K562 (cell line): ENCODE data around the gene MYO18B.

ENCODE experiments used
- CHD2 ChIP-seq: IDR thresholded peaks from 2 replicates; pipeline ENCODE4 v1.6.1; 2011; ENCODE audit warnings: low read depth, low read length
- HIVEP1 ChIP-seq: fragments of 250-450 bp; sonication (Bioruptor Pico); IDR thresholded peaks from 2 replicates; pipeline ENCODE4 v1.4.0; 2020; ENCODE audit warnings: mild to moderate bottlenecking
- JUN ChIP-seq, 2 experiments: sonication (generic) in 1 of 2; formaldehyde crosslinking in 1 of 2; IDR thresholded peaks; 2 replicates each; pipeline versions ENCODE4 v1.6.1 to v1.8.0; 2012 to 2022; ENCODE audit warnings: borderline replicate concordance in 2 of 2, mild to moderate bottlenecking in 2 of 2, improper control_type of control experiment in 1 of 2, low read depth in 1 of 2, low read length in 1 of 2, missing genetic modification reagents in 1 of 2
- KAT8 ChIP-seq: fragments of 450-650 bp; IDR thresholded peaks from 2 replicates; pipeline ENCODE4 v1.6.1; 2016; ENCODE audit warnings: low read depth, mild to moderate bottlenecking

DNA sequence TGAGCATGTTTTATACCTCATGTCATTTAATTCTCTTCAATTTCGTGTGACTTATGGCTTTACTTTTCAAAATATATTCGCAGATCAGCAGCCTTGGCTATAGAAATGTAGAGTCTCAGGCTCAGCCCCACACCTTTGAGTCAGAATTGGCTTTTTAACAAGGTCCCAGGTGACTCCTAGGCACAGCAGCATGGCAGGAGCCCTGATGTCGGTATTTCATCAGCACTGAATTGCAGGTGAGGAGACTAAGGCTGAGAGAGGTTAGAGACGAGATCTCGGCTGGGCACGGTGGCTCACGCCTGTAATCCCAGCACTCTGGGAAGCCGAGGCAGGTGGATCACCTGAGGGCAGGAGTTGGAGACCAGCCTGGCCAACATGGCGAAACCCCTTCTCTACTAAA, 230.4 kb downstream of the MYO18B start:
- TF ChIP-seq HIVEP1 (CRISPR knock-in tag) (no peak), JUN (IDR thresholded peaks at IDR 0.05; ENCODE audit: borderline replicate concordance, low read depth, low read length) (no peak), JUN (CRISPR knock-in tag; IDR thresholded peaks at IDR 0.05; ENCODE audit: borderline replicate concordance) (no peak), CHD2 (no peak), KAT8 (no peak)
